Measurements from ENCODE around the gene MRPL20. TPM values are rescaled to one million over a fixed set of nuclear protein-coding genes. Genes with fewer than 3 reads are reported as not detected.

MRPL20 gene
- total and polyA plus RNA-seq, 3 experiments from 2014 or later, result 198 to 208 (median 206) TPM

GRCh38 chr1:1356796-1357401, 50.2 kb downstream of the MRPL20 start:
- no peak for DNase-seq
- Mint-ChIP-seq H3K27me3 (peaks cover 10 to 31% of the 10 kb centered on the region in 2 donors), H3K9me3 (no peaks in the 10 kb centered on the region), H3K27ac (no peak overlapping the region), H3K36me3 (no peaks in the 10 kb centered on the region), H3K4me1 (peaks cover 8 to 40% (median 14%) of the 10 kb centered on the region in 3 donors), H3K4me3 (no peak overlapping the region)
- no peaks in the 10 kb centered on the region for H3K36me3 ChIP-seq (ENCODE audit: insufficient read depth, low read length)
- ChIA-PET POLR2A (no interaction called here), CTCF (interaction anchor here (2.2 kb wide), 1 partner anchor 15 kb away, joined by 9 read pairs; no protein-coding TSS in a partner anchor)
- no peak overlapping the region for H3K27ac ChIP-seq (ENCODE audit: low read depth, low read length)
- H3K4me3 ChIP-seq (ENCODE audit: low read length), result no peak overlapping the region
- H3K4me1 ChIP-seq (ENCODE audit: insufficient read depth, low read length), result peaks cover 23% of the 10 kb centered on the region
- H3K9me3 ChIP-seq (ENCODE audit: low read length), result no peaks in the 10 kb centered on the region
- peaks cover 4% of the 10 kb centered on the region for H3K27me3 ChIP-seq (ENCODE audit: insufficient read depth, low read length, poor library complexity, severe bottlenecking)

- Histone ChIP-seq H3K27me3 (ENCODE audit: insufficient read depth, low read length, poor library complexity, severe bottlenecking) (peaks cover 4% of the 10 kb centered on the region), H3K36me3 (ENCODE audit: insufficient read depth, low read length) (no peaks in the 10 kb centered on the region), H3K9me3 (ENCODE audit: low read length) (no peaks in the 10 kb centered on the region), H3K27ac (ENCODE audit: low read depth, low read length) (no peak overlapping the region), H3K4me1 (ENCODE audit: insufficient read depth, low read length) (peaks cover 23% of the 10 kb centered on the region), H3K4me3 (ENCODE audit: low read length) (no peak overlapping the region)
- CTCF ChIA-PET, result interaction anchor here (5.0 kb wide), 1 partner anchor 16 kb away, joined by 19 read pairs; no protein-coding TSS in a partner anchor
- Mint-ChIP-seq H3K36me3 (no peaks in the 10 kb centered on the region), H3K9me3 (no peaks in the 10 kb centered on the region), H3K27ac (no peak overlapping the region), H3K27me3 (peaks cover 10 to 31% of the 10 kb centered on the region in 2 donors), H3K4me3 (peak overlapping the region in 1 of 7 donors; percentile 7), H3K4me1 (peaks cover 8 to 40% (median 14%) of the 10 kb centered on the region in 3 donors)
- DNase-seq, result no peak
- POLR2A ChIA-PET, result interaction anchor here (1.1 kb wide), 1 partner anchor 16 kb away, joined by 4 read pairs; no protein-coding TSS in a partner anchor
Observed at GRCh38 chr1:1356166-1356795, 50.8 kb downstream of the MRPL20 start.

DNA sequence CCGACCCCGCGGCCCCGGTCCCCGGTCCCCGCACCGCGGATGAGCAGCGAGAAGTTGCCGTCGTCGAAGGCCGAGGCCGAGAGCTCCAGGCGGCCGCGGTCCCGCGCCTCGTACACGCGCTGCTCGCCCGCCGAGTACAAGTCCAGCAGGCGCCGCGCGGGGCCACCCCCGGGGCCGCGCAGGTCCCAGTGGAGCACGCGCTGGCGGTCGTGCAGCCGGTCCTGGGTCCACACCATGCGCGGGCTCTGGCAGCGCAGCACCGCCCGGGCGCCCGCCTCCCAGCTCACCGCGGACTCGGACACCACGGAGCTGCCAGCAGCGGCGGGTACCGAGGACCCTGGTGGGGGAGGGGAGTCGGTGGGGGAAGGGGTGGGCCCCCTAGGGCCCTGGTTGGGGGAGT, 51.7 kb downstream of the MRPL20 start:
- Mint-ChIP-seq H3K9me3 (no peaks in the 10 kb centered on the region), H3K27ac (no peak overlapping the region), H3K27me3 (peaks cover 5 to 26% of the 10 kb centered on the region in 2 donors), H3K4me1 (peaks cover 8 to 40% (median 14%) of the 10 kb centered on the region in 3 donors), H3K4me3 (no peak overlapping the region), H3K36me3 (no peaks in the 10 kb centered on the region)
- Histone ChIP-seq H3K27ac (ENCODE audit: low read depth, low read length) (no peak overlapping the region), H3K4me1 (ENCODE audit: insufficient read depth, low read length) (peaks cover 23% of the 10 kb centered on the region), H3K4me3 (ENCODE audit: low read length) (no peak overlapping the region), H3K36me3 (ENCODE audit: insufficient read depth, low read length) (no peaks in the 10 kb centered on the region), H3K9me3 (ENCODE audit: low read length) (no peaks in the 10 kb centered on the region), H3K27me3 (ENCODE audit: insufficient read depth, low read length, poor library complexity, severe bottlenecking) (peaks cover 4% of the 10 kb centered on the region)
- CTCF ChIA-PET, result interaction anchor here (5.0 kb wide), 1 partner anchor 17 kb away, joined by 19 read pairs; no protein-coding TSS in a partner anchor
- POLR2A ChIA-PET, result interaction anchor here (1.1 kb wide), 1 partner anchor 16 kb away, joined by 4 read pairs; no protein-coding TSS in a partner anchor
- no peak for DNase-seq

DNA sequence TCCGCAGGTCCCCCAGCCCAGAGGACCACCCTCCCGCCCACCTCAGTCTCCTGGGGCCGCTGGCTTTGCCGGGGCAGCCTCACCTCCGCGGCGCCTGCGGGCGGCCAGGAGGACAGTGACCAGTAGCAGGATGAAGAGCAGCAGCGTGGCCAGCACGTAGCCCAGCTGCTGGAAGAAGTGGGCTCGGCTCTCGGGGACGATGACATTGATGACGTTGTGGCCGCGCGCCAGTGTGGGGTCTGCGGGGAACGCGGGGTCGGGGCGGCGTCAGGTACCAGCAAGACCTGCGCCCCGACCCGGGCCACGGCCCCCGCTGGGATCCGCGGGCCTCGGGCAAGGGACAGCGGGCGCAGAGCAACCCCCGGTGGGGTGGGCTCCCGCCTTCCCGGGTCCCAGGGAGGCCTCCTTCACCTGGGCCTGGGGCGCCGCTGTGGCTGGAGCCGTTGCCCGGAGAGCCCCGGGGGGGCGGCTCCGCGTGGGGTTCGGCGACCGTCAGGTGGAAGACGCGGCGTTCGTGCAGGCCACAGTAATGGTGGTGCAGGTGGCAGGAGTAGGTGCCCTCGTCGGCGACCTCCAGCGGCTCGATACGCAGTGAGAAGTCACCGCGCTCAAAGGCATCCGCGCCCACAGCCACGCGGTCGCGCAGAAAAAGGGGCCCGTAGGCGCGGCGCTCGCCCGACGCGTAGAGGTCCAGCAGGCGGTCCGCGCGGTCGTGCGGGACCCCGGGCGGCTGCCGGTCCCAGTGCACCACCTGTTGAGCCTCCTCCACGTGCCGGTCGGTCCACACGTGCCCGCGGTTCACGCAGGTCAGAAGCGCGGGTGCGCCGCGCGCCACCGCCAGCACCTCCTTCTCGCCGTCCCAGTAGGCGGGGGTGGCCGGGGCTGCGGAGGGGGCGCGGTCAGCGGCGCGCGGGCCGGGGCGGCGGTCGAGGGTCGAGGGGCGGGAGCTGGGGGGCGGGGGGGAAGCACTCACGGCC, 52.5 kb downstream of the MRPL20 start:
- peaks cover 4% of the 10 kb centered on the region for H3K27me3 ChIP-seq (ENCODE audit: insufficient read depth, low read length, poor library complexity, severe bottlenecking)
- POLR2A ChIA-PET, result interaction anchor here (0.6 to 1.1 kb wide), 5 partner anchors 17 to 239 kb away, joined by 3 to 4 read pairs (median 3); partner anchors contain the start of gene C1orf159
- Mint-ChIP-seq H3K9me3 (no peaks in the 10 kb centered on the region), H3K4me1 (peaks cover 8 to 40% (median 14%) of the 10 kb centered on the region in 3 donors), H3K36me3 (no peaks in the 10 kb centered on the region), H3K27me3 (peaks cover 5 to 26% of the 10 kb centered on the region in 2 donors), H3K4me3 (peak overlapping the region in 6 of 7 donors; percentile 34 to 65 (median 54)), H3K27ac (peak overlapping the region in 2 of 8 donors; percentile 29 to 70)
- no peaks in the 10 kb centered on the region for H3K36me3 ChIP-seq (ENCODE audit: insufficient read depth, low read length)
- H3K9me3 ChIP-seq (ENCODE audit: low read length), result no peaks in the 10 kb centered on the region
- H3K27ac ChIP-seq (ENCODE audit: low read depth, low read length), result no peak overlapping the region
- DNase-seq, result peak in 1 of 5 donors; percentile 44
- CTCF ChIA-PET, result interaction anchor here (5.0 kb wide), 1 partner anchor 18 kb away, joined by 19 read pairs; no protein-coding TSS in a partner anchor
- no peak overlapping the region for H3K4me3 ChIP-seq (ENCODE audit: low read length)
- peaks cover 23% of the 10 kb centered on the region for H3K4me1 ChIP-seq (ENCODE audit: insufficient read depth, low read length)

GRCh38 chr1:1353389-1354151, 53.5 kb downstream of the MRPL20 start:
- Mint-ChIP-seq H3K27ac (peak overlapping the region in 1 of 8 donors; percentile 19), H3K36me3 (no peaks in the 10 kb centered on the region), H3K9me3 (no peaks in the 10 kb centered on the region), H3K4me1 (peaks cover 5 to 31% (median 9%) of the 10 kb centered on the region in 3 donors), H3K4me3 (peak overlapping the region in 4 of 7 donors; percentile 28 to 65 (median 48)), H3K27me3 (peaks cover 3 to 21% of the 10 kb centered on the region in 2 donors)
- Histone ChIP-seq H3K9me3 (ENCODE audit: low read length) (no peaks in the 10 kb centered on the region), H3K27me3 (ENCODE audit: insufficient read depth, low read length, poor library complexity, severe bottlenecking) (peaks cover 4% of the 10 kb centered on the region), H3K36me3 (ENCODE audit: insufficient read depth, low read length) (no peaks in the 10 kb centered on the region), H3K27ac (ENCODE audit: low read depth, low read length) (no peak overlapping the region), H3K4me1 (ENCODE audit: insufficient read depth, low read length) (peaks cover 17% of the 10 kb centered on the region), H3K4me3 (ENCODE audit: low read length) (no peak overlapping the region)
- ChIA-PET CTCF (interaction anchor here (5.0 kb wide), 1 partner anchor 19 kb away, joined by 19 read pairs; no protein-coding TSS in a partner anchor), POLR2A (interaction anchor here (0.6 to 1.1 kb wide), 4 partner anchors 18 to 238 kb away, joined by 3 read pairs; partner anchors contain the start of gene C1orf159)
- DNase-seq, result no peak

DNA sequence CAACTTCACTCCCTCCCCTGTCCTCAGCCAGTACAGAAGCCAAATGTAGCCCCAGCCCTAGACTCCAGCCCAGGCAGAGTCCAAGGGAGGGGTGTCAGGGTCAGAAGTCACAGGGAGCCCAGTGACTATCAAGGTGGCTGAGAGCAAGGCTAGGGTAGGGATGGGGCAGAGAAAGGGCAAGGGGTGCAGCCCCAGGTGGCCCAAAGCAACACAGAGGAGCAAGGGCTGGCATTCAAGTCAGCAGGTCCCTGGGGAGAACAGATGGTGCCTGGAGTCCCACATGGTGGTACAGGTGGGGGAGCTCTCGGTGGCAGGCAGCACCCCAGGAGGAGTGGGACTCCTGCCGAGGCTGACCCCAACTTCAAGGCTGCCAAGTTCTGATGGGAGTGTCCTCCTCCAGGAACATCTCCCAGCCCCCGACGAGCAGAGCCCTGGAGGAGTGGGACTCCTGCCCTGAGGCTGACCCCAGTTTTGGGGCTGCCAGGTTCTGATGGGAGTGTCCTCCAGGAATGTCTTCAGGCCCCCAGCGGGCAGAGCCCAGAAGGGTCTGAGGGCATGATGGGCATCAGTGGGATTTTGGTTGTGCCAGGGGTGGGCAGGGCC, 54.2 kb downstream of the MRPL20 start:
- H3K27ac Mint-ChIP-seq, result peak overlapping the region in 5 of 8 donors; percentile 19 to 82 (median 61)

More for the DNA sequence above, 54.2 kb downstream of the MRPL20 start:
- Mint-ChIP-seq H3K4me3 (peak overlapping the region; percentile 46 to 83 (median 67)), H3K36me3 (no peaks in the 10 kb centered on the region), H3K27me3 (peaks cover 2 to 21% of the 10 kb centered on the region in 2 donors), H3K4me1 (peaks cover 7 to 33% (median 9%) of the 10 kb centered on the region in 3 donors), H3K9me3 (no peaks in the 10 kb centered on the region)
- H3K9me3 ChIP-seq (ENCODE audit: low read length), result no peaks in the 10 kb centered on the region
- DNase-seq, result no peak
- peaks cover 4% of the 10 kb centered on the region for H3K27me3 ChIP-seq (ENCODE audit: insufficient read depth, low read length, poor library complexity, severe bottlenecking)
- ChIA-PET POLR2A (interaction anchor here (0.6 to 1.4 kb wide), 2 partner anchors 19 to 106 kb away, joined by 4 read pairs; no protein-coding TSS in a partner anchor), CTCF (interaction anchor here (5.0 kb wide), 1 partner anchor 19 kb away, joined by 19 read pairs; no protein-coding TSS in a partner anchor)
- peaks cover 17% of the 10 kb centered on the region for H3K4me1 ChIP-seq (ENCODE audit: insufficient read depth, low read length)
- H3K27ac ChIP-seq (ENCODE audit: low read depth, low read length), result no peak overlapping the region
- no peak overlapping the region for H3K4me3 ChIP-seq (ENCODE audit: low read length)
- H3K36me3 ChIP-seq (ENCODE audit: insufficient read depth, low read length), result no peaks in the 10 kb centered on the region

Measured in CD8-positive, alpha-beta memory T cell (primary cell).